KG1 (cell line): Measurements from ENCODE around the gene ABCC2.
"Not testable (repeated sequence)": the region's sequence is repeated elsewhere in the genome, so short reads cannot be mapped to it uniquely, and the experiment has no call there.

Experiments used
- DNase-seq: peaks from one replicate; lab custom pipeline; 2025; lab: John Stamatoyannopoulos, UW

ABCC2 gene

DNA sequence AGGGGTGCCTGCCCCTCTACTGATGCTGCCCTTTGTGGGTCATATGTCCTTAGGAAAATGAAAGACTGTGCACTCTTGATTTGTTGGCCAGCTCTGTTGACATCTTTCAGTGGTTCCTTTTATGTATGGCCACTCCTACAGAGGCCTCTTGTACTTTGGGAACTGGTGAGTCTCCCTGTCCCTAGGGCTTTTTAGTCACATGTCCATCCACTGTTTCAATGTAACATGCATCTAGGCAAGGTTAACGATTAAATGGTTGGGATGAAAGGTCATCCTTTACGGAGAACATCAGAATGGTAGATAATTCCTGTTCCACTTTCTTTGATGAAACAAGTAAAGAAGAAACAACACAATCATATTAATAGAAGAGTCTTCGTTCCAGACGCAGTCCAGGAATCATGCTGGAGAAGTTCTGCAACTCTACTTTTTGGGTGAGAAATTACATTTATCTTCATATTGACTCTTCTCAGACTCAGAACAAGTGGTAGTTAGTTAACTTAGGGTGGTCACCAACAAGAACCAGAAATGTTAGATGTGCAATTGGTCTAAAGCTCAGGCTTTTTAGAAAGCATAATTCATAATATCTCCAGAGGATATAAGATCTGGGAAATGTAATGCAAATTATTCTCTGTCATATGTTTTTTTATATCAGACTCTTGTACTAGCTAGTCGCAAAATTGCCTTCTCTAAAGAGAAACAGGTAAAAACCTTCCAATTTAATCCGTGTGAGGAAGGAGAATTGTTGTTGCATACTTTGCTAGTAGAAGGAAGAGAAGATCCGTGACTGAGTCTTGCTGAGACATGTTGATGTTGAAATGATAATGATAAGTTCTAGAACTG, at the start of gene ABCC2:
Gene ABCC2 (plus strand): TSS at position 194 of the 840 bp plus-strand sequence. CDS start 205 bp downstream, at position 399.
- no peak for DNase-seq

DNA sequence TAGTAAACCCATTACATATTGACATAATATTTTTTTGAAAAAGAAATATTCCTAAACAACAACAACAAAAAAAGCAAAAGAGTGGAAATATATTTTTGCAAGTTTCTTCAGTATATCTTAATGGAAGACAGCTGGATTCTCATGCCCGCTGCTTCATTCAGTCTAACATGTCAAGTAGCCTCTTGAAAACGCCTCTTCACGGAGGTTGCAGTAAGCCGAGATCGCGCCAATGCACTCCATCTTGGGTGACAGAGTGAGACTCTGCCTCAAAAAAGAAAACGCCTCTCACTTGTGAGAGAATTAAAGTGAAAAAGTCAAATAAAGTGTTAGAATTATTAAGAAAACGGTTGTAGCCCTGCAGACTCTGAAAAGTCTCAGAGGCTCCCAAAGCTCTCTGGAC, 49.1 kb upstream of the ABCC2 start:
- no peak for DNase-seq

DNA sequence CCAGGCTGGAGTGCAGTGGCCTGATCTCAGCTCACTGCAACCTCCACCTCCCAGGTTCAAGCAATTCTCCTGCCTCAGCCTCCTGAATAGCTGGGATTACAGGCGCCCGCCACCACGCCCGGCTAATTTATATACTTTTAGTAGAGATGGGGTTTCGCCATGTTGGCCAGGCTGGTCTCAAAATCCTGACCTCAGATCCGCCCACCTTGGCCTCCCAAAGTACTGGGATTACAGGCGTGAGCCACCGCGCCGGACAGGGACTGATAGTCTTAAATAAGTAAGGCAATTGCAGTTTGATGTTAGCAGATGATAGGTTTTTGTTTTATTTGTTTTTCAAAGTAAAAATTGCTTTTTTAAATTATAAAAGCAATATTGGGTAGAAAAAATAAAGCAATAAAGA, 48.3 kb upstream of the ABCC2 start:
- DNase-seq = not testable (repeated sequence)

DNA sequence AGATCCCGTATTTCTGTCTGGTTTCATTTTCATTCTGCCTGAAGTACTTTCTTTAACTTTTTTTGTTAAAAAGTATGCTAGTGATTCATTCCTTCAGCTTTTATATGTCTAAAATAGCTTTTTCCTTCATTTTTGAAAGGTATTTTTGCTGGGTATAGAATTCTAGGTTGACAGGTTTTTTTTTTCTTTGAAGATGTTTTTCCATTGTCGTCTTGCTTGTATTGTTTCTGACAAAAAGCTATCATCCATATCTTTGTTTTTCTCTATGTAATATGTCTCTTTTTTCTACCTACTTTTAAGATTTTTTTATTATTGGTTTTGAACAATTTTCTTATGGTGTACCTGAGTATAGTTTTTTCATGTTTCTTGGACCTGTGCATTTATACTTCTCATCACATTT, 42.2 kb upstream of the ABCC2 start:
- no peak for DNase-seq

DNA sequence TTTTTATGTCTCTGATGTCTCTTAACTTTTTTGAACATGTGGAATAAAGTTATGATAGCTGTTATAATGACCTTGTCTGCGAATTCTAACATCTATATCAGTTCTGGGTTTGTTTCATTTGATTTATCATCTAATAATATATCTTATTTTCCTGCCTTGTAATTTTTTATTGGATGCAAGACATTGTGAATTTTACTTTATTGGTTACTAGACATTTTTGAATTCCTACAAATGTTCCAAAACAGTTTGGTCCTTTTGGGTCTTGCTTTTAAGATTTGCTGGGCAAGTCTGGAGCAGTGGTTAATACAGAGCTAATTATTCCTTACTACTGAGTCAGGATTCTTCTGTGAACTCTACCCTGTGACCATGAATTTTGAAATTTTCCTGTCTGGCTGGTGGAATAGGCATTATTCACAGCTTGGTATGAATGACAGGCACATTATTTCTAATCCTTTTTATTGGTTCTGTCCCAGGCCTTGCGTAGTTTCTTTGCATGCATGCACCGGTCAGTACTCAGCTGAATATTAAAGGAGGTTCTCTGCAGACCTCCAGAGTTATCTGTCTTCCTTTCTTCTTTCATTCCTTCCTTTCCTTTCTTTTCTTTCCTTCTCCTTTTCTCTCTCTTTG, 41.4 kb upstream of the ABCC2 start:
- no peak for DNase-seq

DNA sequence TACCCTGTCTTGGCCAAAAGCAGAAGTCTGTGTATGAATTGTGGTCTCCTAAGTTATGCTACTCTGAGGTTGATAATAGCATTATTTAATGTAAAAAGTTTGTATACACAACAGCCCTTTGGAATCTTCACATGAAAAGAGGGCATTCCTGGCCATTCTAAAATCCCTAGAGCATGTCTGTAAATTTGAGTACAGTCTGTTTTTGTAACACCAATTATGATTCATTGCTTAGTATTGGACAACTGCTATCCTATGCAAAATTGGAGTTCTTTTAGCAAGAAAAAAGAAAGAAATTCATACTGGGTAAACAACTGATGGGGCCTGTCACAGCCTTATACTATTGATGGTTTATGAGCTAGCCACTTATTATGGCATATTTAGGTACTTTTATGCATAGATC, 40.2 kb upstream of the ABCC2 start:
- no peak for DNase-seq

DNA sequence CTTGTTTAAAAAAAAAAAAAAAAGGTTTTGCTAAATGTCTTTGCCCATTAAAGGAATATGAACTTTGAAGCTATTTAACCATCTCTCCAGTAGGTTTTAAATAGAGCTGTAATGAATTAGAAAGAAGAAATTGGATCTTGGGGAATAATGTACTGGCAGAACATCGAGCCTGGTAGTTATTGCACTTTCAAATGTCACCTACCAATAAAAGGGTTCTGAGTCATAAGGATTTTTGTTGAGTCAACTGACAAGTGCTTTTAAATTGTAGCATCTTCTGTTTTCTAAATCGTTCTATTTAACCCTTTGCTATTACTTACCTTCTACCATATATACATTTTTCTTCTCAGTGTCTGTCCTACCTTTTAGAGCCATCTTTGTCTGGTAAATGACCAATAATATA, 39.7 kb upstream of the ABCC2 start:
- no peak for DNase-seq

DNA sequence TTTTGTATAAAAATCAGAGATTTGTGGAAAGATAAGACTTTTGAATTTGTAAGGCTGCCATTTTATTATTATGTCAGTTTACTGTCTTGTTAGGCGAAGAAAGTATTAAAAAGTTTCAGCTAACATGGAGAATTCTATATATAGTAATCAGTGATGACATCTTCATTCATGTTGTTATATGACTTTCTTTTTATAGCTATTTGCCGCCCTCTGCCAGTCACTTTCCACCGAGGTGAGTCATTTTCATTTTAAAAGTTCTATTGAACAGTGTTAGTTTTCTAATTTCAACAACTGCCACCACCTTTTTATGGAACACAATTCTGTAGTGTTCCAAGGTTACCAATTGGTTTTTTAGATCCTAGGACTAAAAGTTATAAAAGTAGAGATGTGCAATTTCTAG, 38.6 kb upstream of the ABCC2 start:
- no peak for DNase-seq

DNA sequence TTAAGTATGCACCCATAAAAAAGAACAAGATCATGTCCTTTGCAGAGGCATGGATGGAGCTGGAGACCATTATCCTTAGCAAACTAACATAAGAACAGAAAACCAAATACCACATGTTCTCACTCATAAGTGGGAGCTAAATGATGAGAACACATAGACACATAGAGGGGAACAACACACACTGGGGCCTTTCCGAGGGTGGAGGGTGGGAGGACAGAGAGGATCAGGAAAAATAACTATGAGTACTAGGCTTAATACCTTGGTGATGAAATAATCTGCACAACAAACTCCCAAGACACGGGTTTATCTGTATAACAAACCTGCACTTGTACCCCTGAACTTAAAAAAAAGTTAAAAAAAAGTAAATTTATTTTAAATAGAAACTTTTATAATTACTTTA, 36.3 kb upstream of the ABCC2 start:
- DNase-seq = not testable (repeated sequence)

DNA sequence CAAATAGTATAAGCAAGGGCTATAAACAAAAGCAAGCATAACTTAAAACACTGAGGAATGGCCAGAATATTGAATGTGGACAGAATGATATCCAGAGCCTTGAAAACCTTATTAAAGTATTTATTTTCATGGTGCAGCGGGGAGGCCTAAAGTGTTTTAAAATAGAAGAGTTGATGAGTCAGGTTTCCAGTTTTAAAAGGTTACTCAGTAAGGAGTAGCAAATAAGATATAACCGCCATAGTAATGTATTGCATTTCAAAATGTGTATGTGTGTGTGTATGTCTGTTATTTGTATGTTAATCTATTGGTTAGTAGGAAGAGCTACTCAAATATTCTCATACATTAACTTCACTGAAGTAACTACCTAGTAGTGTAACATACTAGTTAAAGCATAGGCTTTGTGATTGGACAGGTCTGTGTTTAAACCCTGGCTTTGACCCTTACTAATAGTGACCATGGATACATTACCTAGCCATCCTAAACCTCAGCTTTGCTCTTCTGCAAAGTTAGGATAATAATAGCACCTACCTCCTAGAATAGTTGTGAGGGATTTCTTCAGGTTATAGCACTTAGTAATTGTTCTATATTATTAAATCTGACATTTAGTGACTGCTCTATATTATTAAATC, 33.5 kb upstream of the ABCC2 start:
- DNase-seq = no peak

DNA sequence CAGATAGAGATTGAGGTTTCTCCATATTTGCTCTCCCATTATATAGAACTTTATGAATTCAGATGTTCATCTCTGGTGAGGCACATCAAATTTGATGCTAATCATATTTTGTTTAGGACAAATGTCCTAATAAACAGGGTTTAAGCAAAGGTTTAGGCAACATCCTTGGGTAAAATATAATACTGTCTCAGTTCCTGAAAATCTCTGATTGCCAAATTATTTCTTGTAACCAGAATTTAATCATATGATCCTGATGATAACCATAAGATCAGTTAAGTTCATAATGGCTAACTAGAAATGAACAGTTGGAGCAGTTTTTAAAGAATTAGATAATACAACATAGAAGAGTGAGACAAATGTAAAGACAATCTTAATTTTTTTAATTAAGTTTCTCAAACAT, 31.8 kb upstream of the ABCC2 start:
- DNase-seq = no peak

DNA sequence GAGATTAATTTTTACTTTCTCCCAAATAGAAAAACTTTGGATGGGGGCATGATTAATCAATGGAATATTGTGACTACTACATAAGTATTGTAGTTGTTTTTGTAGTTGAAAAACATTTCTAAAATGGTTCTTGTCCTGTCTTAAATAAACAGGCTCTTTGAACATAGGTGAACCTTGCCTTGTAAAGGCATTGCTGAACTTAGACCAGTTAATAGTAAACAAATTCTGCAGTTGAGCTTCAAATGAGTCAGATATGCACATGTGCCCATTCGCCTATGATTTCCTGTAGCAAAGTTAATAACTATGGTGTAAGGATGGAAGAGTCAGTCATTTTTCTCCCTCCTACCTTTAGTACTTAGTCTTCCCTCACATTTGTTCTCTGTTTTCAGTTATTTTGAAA, 27.8 kb upstream of the ABCC2 start:
- DNase-seq = no peak

DNA sequence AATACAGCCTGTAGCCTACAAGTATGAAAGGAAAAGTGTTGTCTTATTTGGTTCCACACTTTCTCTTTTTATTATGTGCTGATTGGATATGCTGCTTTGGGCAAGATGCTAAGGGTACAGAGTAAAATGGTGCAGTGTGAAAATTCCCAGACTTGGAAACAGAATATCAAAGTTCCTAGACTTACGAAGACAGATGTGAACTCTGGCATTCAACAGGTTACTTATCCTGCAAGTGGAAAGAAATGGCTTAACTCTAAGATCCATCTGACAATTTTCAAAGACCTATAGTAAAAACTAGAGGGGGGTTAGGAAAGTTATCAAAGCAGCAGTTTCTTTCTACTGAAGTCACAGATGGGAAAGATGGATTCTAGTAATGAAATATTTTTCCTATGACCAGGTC, 26.3 kb upstream of the ABCC2 start:
- no peak for DNase-seq

DNA sequence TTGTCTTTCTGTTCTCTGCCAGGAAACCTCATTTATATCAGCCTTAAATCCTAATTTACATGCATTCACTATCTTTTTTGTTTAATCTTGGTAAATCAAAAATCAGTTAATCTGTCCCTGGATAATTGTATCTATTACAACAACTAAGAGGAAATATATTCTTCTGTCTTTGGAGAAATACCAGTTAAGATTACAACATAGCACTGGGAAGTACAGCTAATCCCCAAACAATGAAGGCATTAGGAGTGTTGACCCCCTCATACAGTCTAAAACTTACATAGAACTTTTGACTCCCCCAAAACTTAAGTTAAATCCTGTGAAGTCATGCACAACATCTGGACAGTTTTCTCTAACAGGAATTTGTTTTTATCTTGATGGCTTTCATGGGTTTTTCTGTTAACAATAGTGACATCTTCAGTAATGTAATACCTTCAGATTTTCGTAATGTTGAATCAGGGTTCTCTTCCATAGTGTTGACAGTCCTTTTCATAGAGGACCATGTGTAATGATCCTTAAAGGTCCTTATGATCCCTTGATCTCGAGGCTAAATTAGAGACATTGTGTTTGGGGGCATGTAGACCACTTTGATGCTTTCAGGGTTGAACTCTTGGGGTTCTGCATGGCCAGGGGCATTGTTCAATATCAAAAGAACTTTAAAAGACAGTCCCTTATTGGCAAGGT, 24.1 kb upstream of the ABCC2 start:
- no peak for DNase-seq

DNA sequence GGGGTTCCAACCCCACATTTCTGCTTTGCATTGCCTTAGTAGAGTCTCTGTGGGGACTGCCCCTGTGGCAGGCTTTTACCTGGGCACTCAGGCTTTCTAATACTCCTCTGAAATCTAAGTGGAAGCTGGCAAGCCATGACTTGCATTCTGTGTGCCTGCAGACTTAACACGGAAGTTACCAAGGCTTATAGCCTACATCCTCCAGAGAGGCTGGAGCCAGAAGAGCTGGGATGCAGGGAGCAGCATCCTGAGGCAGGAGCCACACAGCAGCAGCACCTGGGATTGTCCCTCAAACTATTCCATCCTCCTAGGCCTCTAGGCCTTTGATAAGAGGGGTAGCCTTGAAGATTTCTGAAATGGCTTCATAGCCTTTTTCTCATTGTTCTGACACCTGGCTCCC, 22.1 kb upstream of the ABCC2 start:
- no peak for DNase-seq

DNA sequence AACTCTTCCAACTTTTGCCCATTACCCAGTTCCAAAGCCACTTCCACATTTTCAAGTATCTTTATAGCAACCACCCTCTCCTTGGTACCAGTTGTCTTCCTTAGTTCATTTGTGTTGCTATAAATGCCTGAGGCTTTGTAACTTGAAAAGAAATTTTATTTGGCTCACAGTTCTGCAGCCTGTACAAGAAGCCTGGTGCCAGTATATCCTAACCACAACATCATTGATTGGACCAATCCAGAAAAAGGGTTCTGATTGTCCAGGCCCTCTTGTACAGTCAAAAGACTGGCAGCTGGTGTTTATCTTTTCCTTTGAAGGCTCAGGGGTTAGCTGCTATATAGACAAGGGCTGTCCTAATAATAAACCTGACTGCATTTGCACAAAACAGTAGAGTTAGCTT, 21.1 kb upstream of the ABCC2 start:
- DNase-seq = no peak

DNA sequence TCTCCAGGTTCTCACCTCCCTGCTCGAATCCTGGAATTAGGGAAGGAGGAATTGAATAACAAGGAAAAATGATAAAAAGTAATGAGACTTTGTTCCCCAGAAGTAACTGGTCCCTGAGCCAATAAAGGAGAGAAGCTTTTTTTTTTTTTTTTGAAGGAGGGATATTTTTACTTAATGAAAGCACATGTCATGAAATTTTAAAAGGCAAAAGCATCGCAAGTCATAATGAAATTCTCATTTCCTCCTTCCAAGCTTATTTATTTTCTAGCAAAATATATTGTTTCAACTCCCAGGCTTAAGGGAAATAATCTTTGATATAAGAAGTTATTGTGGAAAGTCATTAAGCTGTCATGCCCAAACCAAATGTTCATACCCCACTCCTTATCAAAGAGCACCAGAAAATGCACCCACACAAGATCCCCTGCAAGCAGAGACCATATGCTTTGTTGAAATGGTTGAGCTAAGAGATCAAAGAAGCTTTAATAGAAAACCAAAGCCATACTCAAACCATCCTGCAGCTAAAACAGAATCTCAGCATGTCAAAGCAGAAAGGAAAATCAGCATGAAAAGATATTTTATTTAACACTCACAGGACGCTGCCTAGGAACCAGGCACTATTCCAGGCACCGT, 16.7 kb upstream of the ABCC2 start:
- DNase-seq = no peak

DNA sequence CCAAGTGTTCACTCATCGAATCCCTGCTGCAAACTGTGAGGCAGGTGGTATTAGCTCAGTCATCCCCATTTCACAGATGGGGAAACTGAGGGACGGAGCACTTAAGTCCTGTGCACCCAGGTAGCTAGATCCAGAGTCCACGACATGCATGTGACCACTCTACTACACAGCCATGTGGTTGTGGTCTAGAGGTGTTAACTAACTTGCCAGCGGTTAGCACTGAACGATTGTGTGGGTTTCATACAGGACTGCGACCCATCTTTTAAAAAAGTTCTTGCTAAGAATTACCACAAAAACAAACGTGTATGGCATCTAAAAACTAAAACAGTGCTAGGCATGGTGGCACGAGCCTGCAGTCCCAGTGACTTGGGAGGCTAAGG, 16.1 kb upstream of the ABCC2 start:
- DNase-seq = no peak

DNA sequence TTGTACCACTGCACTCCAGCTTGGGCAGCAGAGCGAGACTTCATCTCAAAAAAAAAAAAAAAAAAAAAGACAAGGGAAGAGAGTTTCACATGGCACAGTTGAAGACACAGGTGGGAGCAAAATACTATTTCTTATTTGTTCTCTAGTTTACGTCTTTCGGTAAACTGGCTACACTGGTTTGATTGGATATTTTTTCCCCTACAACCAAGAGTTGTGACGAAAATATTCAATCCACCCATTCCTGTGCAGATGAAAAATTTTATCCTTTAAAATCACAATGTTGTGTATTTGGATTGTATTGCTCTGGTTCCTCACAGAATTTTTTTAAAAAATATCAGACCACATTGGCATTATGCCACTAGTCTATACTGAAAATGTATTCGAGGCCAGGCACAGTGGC, 14.5 kb upstream of the ABCC2 start:
- DNase-seq = no peak

DNA sequence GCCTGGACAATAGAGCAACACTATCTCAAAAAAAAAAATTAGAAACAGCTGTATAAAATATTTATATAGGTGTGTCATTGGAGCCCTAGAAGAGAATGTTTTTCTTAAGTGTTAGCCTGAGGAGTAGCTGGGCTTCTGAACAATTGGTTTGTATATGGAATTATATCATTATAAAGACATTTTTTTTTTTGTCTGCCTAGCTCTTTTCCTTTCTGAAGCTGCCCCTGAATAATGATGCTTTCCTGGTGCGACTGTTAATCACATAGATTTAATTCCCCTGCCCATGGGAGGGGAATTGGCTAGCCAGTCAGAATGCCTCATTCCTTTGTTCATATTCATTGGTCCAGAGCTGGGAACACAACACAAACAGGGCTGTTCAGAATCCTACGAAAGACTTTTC, 13.9 kb upstream of the ABCC2 start:
- DNase-seq = no peak

DNA sequence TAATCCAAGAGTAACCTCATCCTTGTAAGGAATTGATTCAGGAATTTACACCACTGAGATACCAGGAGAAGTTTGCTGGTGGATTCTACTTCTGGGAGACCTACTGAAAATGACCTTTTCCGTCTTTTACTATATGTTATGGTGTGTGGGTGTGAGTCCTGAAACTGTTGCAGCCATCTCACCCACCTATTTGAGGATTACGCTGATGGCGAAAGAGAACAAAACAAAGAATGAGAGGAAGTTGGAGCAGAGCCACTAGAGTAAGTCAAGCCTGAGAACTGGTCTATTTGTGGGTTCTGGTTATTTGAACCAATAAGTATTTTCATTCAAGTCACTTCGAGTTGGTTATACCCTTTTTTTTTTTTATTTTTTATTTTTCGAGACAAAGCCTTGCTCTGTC, 12.7 kb upstream of the ABCC2 start:
- no peak for DNase-seq

DNA sequence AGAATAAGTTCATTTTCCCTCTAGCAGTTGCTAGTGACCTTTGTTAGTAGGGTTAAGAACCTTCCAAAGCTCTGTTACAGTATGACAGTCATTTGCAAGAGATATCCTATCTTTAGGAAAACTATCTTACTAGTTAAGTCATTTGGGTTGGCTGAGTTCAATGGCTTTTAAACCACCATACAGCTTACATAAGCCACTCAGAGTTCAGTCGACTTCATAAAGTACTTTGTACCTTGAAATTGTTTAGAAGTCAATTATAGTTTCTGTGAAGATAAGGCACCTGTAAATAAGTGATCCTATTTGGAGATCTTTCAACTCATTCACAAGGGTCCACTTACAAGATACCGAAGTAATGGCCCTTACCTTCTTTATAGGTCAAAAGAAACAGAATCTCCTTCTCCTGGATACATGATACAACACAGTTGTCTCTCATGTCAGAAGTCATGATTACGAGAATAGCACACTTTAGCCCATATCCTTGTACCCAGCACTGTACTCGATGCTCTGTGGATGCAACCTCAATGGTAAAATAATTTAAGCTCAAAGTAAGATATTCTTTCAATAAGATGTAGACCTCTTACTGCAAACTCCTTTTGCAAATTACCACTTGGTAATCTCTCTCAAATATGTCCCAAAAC, 11.9 kb upstream of the ABCC2 start:
- DNase-seq = no peak
